GM19452 (cell line): ENCODE data around the gene COX6B1.
"Not testable (repeated sequence)": the region's sequence is repeated elsewhere in the genome, so short reads cannot be mapped to it uniquely, and the experiment has no call there.

Source experiments
- ATAC-seq: cut with Tn5 transposase; IDR thresholded peaks from one replicate; pipeline ENCODE4 v1.9.1; 2021; ENCODE audit not compliant: unreplicated experiment

The COX6B1 gene

DNA sequence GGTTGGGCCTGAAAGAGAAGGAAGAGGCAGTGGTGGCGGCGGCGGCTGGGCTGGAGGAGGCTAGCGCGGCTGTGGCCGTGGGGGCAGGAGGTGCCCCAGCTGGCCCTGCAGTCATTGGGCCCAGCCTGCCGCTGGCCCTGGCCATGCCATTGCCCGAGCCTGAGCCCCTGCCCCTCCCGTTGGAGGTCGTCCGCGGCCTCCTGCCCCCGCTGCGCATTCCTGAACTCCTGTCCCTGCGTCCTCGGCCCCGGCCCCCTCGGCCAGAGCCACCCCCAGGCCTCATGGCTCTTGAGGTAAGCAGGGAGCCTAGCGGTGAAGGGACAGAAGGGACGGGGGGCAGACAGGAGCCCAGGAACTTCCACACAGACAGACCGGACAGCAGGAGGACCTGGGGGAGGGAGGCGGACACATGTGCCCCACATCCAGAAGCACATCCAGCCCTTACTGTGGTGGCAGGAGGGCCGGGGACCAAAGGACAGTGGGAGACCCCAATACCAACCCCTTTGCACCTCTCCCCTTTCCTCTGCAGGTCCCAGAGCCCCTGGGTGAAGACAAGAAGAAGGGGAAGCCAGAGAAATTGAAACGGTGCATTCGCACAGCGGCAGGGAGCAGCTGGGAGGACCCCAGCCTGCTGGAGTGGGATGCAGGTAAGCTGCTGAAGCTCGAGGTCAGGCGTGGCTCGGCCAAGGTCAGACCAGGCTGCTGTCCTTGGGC, 14.2 kb upstream of the COX6B1 start:
- ATAC-seq: no peak

DNA sequence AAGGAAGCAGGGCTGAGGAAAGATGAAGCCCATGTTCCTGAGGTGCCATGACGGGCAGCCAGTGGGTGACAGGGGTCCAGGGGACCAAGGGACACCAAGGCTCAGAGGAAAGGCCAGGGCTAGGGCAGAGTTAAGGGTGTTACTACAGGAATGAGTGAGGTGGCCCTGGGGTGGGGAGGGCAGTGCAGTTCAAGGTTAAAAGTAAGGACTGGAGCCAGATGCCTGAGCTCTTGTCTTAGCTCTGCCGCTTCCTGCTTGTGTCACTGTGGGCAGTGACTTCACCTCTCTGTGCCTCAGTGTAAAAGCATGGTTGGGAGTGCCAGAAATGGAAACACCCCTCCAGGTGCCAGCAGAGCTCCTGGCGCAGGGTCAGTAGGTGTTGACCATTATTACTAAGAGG, 11.5 kb upstream of the COX6B1 start:
- no peak for ATAC-seq

DNA sequence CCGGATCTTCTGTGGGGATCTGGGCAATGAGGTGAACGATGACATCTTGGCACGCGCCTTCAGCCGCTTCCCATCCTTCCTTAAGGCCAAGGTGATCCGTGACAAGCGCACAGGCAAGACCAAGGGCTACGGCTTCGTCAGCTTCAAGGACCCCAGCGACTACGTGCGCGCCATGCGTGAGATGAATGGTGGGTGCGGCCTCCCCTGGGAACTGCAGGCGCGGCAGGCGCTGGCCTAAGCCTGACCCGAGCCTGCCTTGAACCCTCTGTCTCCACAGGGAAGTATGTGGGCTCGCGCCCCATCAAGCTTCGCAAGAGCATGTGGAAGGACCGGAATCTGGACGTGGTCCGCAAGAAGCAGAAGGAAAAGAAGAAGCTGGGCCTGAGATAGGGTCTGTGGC, 11.0 kb upstream of the COX6B1 start:
- ATAC-seq: no peak

DNA sequence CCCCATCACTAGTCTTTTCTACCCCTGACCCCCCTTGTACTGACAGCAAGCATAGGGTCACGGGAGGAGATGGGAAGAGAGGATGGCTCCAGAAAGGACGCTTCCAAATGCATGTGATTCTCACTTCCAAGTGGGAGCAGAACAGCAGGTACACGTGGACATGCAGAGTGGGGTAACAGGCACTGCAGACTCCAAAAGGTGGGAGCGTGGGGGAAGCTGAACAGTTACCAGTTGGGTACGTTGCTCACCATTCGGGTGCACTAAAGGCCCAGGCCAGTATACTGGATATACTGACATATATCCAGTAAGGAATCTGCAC, 8.8 kb upstream of the COX6B1 start:
- no peak for ATAC-seq

DNA sequence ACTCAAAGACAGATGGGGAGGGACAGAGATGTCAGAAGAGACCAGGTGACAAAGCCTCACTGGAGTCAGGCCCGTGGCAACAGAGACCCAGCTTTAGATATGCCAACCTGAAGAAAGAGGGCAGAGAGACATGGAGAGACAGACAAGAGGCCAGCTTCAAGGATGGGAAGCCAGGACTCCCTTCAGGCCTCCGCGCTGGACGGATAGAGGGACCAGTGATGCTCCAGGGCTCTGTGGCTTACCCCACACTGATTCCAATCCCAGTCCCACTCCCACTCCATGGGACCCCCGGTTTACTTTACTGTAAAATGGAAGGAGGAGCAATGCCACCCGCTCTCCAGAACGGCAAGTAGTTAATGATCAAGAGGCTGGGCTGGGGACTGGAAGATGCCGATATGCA, 8.3 kb upstream of the COX6B1 start:
- no peak for ATAC-seq

DNA sequence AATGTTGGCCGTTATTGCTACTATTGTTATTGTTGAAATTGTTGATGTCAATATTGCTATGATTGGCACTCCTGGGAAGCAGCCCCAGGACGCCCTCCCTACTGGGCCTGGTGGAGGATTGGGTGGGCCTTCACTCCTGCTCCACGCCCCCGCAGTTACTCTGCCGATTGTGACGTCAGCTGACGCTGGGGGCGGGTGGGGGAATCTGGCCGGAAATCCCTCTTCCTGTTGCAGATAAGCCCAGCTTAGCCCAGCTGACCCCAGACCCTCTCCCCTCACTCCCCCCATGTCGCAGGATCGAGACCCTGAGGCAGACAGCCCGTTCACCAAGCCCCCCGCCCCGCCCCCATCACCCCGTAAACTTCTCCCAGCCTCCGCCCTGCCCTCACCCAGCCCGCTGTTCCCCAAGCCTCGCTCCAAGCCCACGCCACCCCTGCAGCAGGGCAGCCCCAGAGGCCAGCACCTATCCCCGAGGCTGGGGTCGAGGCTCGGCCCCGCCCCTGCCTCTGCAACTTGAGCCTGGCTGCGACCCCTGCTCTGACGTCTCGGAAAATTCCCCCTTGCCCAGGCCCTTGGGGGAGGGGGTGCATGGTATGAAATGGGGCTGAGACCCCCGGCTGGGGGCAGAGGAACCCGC, 6.5 kb upstream of the COX6B1 start, which contains the start of gene ETV2:
TSS of gene ETV2 (plus strand) at position 231 of the 637 bp plus-strand sequence. CDS start 716 bp downstream, outside the sequence.
- no peak for ATAC-seq

DNA sequence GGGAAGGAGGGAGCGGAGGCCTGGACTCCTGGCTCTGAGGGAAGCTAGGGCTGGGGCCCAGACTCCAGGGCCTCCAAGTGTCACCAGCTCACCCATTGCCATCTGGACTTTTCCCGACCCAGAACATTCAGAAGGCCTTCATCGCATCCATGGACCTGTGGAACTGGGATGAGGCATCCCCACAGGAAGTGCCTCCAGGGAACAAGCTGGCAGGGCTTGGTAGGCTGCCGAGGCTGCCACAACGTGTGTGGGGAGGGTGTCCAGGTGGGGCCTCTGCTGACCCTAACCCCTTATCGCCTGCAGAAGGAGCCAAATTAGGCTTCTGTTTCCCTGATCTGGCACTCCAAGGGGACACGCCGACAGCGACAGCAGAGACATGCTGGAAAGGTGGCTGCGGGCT, 5.8 kb upstream of the COX6B1 start:
- ATAC-seq: no peak

DNA sequence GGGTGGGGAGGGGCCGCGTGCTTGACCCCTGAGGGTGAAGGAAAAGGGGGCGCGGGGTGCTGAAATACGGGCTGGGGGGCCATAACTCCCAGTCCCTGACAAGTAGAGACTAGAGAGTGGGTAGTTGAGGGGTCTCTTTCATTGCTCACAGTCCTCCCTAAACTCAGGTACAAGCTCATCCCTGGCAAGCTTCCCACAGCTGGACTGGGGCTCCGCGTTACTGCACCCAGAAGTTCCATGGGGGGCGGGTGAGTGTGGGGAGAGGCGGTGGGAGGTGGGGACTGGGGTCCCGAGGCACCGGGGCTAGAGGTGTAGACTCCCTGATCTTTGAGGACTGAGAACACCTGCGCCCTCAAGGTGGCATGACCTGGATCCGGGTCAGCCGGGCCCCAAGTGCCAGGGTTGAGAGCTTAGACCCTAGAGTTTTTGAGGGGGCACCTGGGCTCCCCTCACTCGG, 5.3 kb upstream of the COX6B1 start:
- no peak for ATAC-seq

DNA sequence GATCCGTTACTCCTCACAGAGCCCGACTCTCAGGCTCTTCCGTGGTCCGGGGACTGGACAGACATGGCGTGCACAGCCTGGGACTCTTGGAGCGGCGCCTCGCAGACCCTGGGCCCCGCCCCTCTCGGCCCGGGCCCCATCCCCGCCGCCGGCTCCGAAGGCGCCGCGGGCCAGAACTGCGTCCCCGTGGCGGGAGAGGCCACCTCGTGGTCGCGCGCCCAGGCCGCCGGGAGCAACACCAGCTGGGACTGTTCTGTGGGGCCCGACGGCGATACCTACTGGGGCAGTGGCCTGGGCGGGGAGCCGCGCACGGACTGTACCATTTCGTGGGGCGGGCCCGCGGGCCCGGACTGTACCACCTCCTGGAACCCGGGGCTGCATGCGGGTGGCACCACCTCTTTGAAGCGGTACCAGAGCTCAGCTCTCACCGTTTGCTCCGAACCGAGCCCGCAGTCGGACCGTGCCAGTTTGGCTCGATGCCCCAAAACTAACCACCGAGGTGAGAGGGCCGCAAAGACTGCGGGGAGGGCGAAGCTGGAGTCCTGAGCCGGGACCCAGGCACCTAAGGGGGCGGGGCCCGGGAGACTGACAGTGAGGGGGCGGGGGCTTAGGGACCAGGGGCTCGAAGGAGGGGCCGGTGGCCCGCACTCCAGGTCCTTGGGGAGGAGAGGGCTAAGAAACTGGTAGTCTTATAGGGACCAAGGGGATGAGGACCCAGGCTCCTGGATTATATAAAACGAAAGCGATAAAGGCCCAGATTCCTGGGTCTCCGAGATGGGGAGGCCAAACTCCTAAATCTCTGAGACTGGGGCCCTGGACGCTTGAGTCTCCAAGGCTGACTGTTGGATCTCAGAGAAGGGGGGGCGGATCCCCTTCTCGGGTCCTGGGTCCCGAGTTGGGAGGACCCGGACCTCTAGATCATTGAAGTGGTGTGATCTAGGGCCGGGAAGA, 4.6 kb upstream of the COX6B1 start:
- ATAC-seq: peak; percentile 41

DNA sequence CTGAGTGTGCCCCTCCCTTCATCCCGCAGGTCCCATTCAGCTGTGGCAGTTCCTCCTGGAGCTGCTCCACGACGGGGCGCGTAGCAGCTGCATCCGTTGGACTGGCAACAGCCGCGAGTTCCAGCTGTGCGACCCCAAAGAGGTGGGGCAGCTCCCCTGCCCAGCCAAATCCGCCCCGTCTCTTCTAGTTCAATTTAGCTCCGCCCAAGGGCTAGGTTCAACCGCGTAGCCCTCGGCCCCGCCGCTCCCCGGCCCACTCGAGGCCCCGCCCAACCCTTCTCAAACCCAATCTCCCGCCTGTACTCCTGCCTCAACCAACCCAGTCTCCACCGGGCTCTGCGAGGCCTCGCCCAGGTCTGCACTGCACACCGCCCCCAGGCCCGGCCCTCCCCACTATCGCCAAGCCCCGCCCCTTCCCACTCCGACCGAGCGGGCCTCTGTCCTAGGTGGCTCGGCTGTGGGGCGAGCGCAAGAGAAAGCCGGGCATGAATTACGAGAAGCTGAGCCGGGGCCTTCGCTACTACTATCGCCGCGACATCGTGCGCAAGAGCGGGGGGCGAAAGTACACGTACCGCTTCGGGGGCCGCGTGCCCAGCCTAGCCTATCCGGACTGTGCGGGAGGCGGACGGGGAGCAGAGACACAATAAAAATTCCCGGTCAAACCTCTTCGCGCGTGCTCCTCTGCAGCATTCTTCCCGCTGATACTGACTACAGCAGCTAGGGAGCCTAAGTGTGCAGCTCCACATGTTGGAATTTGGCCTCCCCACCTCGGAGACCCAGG, 3.7 kb upstream of the COX6B1 start:
- ATAC-seq: peak; percentile 64

DNA sequence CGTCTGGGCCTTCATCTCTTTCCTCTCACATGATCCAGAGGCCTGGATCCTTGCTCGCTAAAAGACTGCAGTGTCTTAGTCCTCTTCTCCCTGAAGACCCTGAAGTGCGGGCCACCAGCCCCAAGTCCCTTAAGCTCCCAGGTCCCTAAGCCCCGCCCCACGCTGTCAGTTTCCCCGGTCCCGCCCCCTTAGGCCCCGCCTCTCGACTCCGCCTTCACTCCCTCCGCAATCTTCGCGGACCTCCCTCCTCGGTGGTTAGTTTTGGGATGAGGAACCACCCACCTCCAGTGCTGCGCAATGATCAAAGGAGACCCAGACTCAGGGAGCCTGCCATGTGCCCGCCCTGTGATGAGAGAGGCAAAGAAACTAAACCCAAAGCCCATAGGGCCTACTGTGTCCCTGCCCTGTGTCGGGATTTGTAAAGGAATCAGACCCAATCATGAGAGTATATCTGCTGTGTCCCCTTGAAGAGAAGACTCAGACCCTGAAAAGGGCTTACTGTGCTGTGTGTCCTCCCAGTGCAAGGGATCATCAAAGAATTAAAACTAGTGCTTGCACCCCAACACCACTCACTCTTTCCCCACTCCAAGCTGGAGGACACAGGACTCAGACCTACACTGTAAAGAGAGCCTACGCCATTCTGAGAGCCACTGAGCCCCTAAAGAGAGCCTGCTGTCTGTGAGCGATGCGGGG, 3.0 kb upstream of the COX6B1 start:
- no peak for ATAC-seq

DNA sequence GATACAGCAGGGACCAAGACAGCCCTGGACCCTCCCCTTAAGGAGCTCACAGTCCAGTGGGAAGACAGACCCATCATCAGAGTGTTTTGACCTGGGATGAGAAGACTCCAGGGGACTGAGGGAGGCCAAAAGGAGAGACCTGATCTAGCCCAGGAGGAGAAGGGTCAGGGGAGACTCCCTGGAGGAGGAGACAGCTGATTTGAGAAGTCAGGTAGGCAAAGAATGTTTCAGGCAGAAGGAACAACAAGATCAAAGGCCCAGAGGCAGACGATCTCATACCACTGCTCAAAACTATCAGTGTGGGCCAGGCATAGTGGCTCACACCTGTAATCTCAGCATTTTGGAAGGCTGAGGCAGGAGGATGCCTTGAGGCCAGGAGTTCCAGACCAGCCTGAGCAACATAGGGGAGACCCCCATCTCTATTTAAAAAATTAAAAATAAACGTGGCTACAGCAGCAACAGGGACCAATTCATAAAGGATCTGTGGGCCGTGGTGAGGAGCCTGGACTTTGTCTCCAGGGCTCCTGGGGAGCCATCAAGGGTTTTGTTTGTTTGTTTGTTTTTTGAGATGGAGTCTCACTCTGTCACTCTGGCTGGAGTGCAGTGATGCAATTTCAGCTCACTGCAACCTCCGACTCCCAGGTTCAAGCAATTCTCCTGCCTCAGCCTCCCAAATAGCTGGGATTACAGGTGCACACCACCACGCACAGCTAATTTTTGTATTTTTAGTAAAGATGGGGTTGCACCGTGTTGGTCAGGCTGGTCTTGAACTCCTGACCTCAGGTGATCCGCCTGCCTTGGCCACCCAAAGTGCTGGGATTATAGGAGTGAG, 2.2 kb upstream of the COX6B1 start:
- no peak for ATAC-seq

DNA sequence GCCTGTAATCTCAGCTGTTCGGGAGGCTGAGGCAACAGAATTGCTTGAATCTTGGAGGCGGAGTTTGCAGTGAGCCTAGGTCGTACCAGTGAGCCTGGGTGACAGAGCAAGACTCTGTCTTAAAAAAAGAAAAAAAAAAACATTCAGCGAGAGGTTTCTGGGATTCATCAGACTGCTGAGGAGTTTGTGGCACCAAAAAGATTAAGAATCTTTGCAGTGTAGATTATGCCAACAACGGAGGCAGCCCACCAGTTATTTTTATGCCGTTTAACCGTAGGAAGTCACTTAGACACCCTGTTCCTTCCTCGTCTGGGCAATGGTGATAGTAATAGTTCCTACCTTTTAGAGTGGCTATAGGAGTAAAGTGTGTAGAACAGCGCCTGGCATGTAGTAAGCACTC, 2.5 kb downstream of the COX6B1 start:
- no peak for ATAC-seq

DNA sequence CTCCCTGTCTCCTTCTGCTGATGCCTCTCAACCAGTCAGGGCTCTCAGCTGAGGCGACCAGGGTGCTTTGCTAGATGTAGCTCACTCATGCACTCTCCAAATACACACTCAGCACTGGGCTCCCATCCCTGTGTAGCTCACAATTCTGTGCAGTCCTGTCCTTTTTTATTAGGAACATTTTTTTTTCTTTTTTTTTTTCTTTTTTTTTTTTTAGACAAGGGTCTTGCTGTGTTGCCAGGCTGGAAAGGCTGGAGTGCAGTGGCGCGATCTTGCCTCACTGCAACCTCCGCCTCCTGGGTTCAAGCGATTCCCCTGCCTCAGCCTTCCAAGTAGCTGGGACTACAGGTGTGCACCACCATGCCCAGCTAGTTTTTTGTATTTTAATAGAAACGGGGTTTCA, 6.7 kb downstream of the COX6B1 start:
- ATAC-seq: not testable (repeated sequence)

DNA sequence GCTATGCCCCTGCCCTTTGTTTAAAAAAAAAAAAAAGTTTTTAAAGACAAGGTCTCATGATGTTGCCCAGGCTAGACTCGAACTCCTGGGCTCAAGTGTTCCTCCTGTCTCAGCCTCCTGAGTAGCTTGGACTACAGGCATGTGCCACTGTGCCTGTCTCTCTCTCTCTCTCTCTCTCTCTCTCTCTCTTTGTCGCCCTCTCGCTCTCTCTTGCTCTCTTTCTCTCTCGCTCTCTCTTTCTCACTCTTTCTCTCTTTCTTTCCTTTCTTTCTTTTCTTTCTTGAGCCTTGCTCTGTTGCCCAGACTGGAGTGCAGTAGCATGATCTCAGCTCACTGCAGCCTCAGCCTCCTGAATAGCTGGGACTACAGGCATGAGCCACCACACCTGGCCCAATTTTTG, 7.5 kb downstream of the COX6B1 start:
- no peak for ATAC-seq

DNA sequence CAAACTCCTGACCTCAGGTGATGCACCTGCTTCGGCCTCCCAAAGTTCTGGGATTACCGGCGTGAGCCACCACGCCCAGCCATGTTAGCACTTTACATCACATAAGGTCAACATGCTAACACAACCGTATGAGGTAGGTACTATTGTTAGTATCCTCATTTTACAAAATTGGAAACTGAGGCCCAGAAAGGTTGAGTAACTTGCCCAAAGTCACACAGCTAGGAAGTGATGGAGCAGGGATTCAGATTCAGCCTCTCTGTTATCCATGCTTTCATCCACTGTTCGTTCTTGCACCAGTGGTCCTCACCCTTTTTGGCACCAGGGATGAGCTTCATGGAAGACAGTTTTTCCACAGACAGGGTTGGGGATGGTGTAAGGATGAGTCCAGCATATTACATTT, 8.6 kb downstream of the COX6B1 start:
- no peak for ATAC-seq

DNA sequence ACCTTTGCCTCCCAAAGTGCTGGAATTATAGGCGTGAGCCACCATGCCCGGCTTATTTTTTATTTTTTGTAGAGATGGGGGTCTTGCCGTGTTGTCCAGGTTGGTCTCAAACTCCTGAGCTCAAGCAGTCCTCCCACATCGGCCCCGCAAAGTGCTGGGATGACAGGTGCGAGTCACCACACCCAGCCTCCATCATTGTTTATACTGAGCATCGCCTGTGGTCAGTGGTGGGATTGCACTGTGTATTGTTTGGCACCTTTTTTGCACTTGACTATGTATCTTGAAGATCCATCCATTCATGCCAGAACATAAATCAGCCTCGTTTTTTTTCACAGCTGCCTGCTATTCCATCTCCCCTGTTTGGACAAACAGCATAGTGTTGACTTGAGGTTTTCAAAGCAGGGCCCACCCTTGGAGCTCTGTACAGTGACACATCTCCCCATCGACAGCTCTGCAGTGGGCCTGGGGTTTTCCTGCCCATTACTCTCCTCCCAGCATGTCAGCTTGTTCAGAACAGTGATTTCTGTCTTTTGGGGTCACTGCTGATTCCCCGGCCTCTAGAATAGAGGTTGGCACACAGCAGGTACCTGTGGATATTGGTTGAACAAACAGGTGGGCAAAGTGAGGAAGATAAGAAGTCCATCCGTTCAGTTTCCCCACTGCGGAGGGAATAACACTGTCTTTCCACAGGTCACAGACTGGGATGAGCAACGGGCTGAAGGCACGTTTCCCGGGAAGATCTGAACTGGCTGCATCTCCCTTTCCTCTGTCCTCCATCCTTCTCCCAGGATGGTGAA, 10.0 kb downstream of the COX6B1 start:
- no peak for ATAC-seq

DNA sequence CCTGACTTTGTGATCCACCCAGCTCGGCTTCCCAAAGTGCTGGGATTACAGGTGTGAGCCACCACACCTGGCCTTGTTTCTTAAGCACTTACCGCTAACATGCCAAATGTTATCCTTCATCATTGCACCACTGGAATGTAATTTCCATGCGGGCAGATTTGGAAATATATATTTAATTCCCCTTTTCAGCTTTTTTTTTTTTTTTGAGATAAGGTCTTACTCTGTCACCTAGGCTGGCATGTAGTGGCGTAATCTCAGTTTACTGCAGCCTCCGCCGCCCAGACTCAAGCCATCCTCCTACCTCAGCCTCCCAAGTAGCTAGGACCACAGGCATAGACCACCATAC, 13.8 kb downstream of the COX6B1 start:
- ATAC-seq: no peak

DNA sequence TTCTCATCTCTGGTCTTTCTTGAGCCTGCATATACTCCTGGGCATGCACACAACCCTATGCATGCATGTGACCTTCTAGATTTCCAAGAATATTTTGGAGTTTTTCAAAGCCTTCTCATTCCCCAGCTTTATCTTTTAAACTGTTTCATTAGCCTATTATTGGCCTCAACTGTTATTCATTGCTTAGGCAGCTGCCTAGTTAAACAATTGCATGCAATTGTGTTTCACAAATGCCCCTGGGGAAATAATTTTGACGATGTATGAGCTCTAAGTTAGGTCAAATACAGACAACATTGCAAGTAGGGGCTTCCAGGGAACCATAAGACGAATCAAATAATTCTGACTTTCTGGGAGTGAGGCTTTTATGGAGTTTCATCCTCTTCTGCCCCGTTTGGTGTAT, 15.9 kb downstream of the COX6B1 start:
- no peak for ATAC-seq
